SK-N-SH (cell line): ENCODE data around the gene CD209. TPM values are rescaled to one million over a fixed set of nuclear protein-coding genes. Genes with fewer than 3 reads are reported as not detected.

Experiments used
- CTCF ChIA-PET: fragments of 300-600, 350-600 bp; formaldehyde crosslinking; extraction: SDS; loops from one replicate; lab custom pipeline; 2021; lab: Yijun Ruan, JAX
- POLR2A ChIA-PET: fragments of 350-600 bp; sonication (Branson Sonifier 250); formaldehyde crosslinking; extraction: SDS; loops from one replicate; lab custom pipeline; 2020; ENCODE audit warnings: antibody characterized with exemption, inconsistent platforms; lab: Yijun Ruan, JAX
- DNase-seq: peaks from one replicate; pipeline ENCODE4 v3.0.0; 2012
- H2AFZ ChIP-seq: fragments of 200-600 bp; sonication (generic); 2 replicates; pipeline ENCODE4 v1.8.1; 2016; ENCODE audit warnings: antibody characterized with exemption, mild to moderate bottlenecking, low read depth
- H3F3A ChIP-seq: fragments of 200-600 bp; sonication (generic); replicated peaks from 2 replicates; pipeline ENCODE3; 2016; ENCODE audit warnings: antibody characterized with exemption, mild to moderate bottlenecking; ENCODE audit not compliant: insufficient read depth
- H3K27ac ChIP-seq, 2 experiments: fragments of 200-500 bp in 1 of 2; fragments of 200-600 bp in 1 of 2; sonication (Bioruptor generic) in 1 of 2; sonication (generic), shearing (Covaris generic) in 1 of 2; 2 replicates each; pipeline versions ENCODE4 v1.5.1 to v1.6.1; 2014 to 2016; ENCODE audit warnings: low read depth in 2 of 2, inconsistent platforms in 1 of 2, low read length in 1 of 2, mild to moderate bottlenecking in 1 of 2, mixed read lengths in 1 of 2
- H3K27me3 ChIP-seq: fragments of 200-600 bp; sonication (generic), shearing (Covaris generic); 2 replicates; pipeline ENCODE4 v1.6.1; 2016; ENCODE audit warnings: mixed run types; ENCODE audit not compliant: insufficient read depth
- H3K36me3 ChIP-seq, 2 experiments: fragments of 200-500 bp in 1 of 2; fragments of 200-600 bp in 1 of 2; sonication (Bioruptor generic) in 1 of 2; sonication (generic) in 1 of 2; replicated peaks in 1 of 2; 2 replicates each; pipeline versions ENCODE3 to v1.5.1; 2014 to 2016; ENCODE audit warnings: low read length in 1 of 2, mild to moderate bottlenecking in 1 of 2; ENCODE audit not compliant: insufficient read depth in 2 of 2, control insufficient read depth in 1 of 2
- H3K4me1 ChIP-seq, 2 experiments: fragments of 200-500 bp in 1 of 2; fragments of 200-600 bp in 1 of 2; sonication (Bioruptor generic) in 1 of 2; sonication (generic), shearing (Covaris generic) in 1 of 2; 2 replicates each; pipeline versions ENCODE4 v1.5.1 to v1.6.1; 2014 to 2016; ENCODE audit warnings: low read depth in 1 of 2, low read length in 1 of 2, mixed run types in 1 of 2; ENCODE audit not compliant: insufficient read depth in 2 of 2, control insufficient read depth in 1 of 2
- H3K4me2 ChIP-seq: fragments of 200-600 bp; sonication (generic), shearing (Covaris generic); 2 replicates; pipeline ENCODE4 v1.6.1; 2017; ENCODE audit warnings: mixed run types
- H3K4me3 ChIP-seq, 2 experiments: fragments of 200-500 bp in 1 of 2; fragments of 200-600 bp in 1 of 2; sonication (Bioruptor generic) in 1 of 2; sonication (generic), shearing (Covaris generic) in 1 of 2; 2 replicates each; pipeline versions ENCODE4 v1.5.1 to v1.8.1; 2014 to 2016; ENCODE audit warnings: low read depth in 2 of 2, inconsistent platforms in 1 of 2, low read length in 1 of 2, mild to moderate bottlenecking in 1 of 2, mixed read lengths in 1 of 2, moderate library complexity in 1 of 2
- H3K79me2 ChIP-seq: fragments of 200-600 bp; sonication (generic); 2 replicates; pipeline ENCODE4 v1.8.1; 2017; ENCODE audit warnings: mild to moderate bottlenecking; ENCODE audit not compliant: insufficient read depth
- H3K9ac ChIP-seq: fragments of 200-600 bp; sonication (generic); 2 replicates; pipeline ENCODE4 v1.6.1; 2017; ENCODE audit warnings: mixed run types
- H3K9me2 ChIP-seq: fragments of 200-600 bp; sonication (generic); 2 replicates; pipeline ENCODE4 v1.6.1; 2017; ENCODE audit warnings: mixed run types
- H3K9me3 ChIP-seq: fragments of 200-600 bp; sonication (generic); 2 replicates; pipeline ENCODE4 v1.6.1; 2017; ENCODE audit warnings: mixed run types, mild to moderate bottlenecking, moderate library complexity
- H4K20me1 ChIP-seq: fragments of 200-600 bp; sonication (generic); 2 replicates; pipeline ENCODE4 v1.6.1; 2017; ENCODE audit warnings: mild to moderate bottlenecking, mixed run types; ENCODE audit not compliant: insufficient read depth
- CHD2 ChIP-seq: fragments of 150-350 bp; IDR thresholded peaks from 2 replicates; pipeline ENCODE4 v1.6.1; 2018; ENCODE audit warnings: low read length; ENCODE audit not compliant: partially characterized antibody
- CTCF ChIP-seq: fragments of 200-600 bp; sonication (generic); IDR thresholded peaks from 2 replicates; pipeline ENCODE4 v1.6.1; 2017; ENCODE audit warnings: antibody characterized with exemption, mild to moderate bottlenecking, moderate library complexity
- EP300 ChIP-seq, 2 experiments: IDR thresholded peaks; 2 replicates each; pipeline versions ENCODE4 v1.4.0 to v1.6.1; 2012; ENCODE audit warnings: borderline replicate concordance in 1 of 2, low read depth in 1 of 2, low read length in 1 of 2
- FOSL2 ChIP-seq: IDR thresholded peaks from 2 replicates; pipeline ENCODE4 v1.4.0; 2012; ENCODE audit warnings: low read depth, mild to moderate bottlenecking, moderate library complexity, borderline replicate concordance
- FOXJ3 ChIP-seq: sonication (generic); formaldehyde crosslinking; IDR thresholded peaks from 2 replicates; pipeline ENCODE4 v1.5.1; 2020; ENCODE audit warnings: mild to moderate bottlenecking, missing genetic modification reagents
- IRF3 ChIP-seq: fragments of 150-350 bp; IDR thresholded peaks from 2 replicates; pipeline ENCODE4 v1.6.1; 2016; ENCODE audit warnings: mild to moderate bottlenecking, low read depth, low read length
- JUND ChIP-seq: IDR thresholded peaks from 2 replicates; pipeline ENCODE4 v1.4.0; 2012
- MEF2A ChIP-seq: IDR thresholded peaks from 2 replicates; pipeline ENCODE4 v1.4.0; 2012; ENCODE audit warnings: low read depth, borderline replicate concordance
- MXI1 ChIP-seq: IDR thresholded peaks from 2 replicates; pipeline ENCODE4 v1.6.1; 2012; ENCODE audit warnings: mild to moderate bottlenecking, low read depth, low read length, improper control_type of control experiment
- PBX3 ChIP-seq: IDR thresholded peaks from 2 replicates; pipeline ENCODE4; 2012
- POLR2AphosphoS5 ChIP-seq: IDR thresholded peaks from 2 replicates; pipeline ENCODE4 v1.6.1; 2012; ENCODE audit warnings: low read depth, low read length
- RCOR1 ChIP-seq: fragments of 150-350 bp; IDR thresholded peaks from 2 replicates; pipeline ENCODE4 v1.6.1; 2017; ENCODE audit warnings: antibody characterized with exemption, low read length
- RXRA ChIP-seq: IDR thresholded peaks from 2 replicates; pipeline ENCODE4 v1.4.0; 2012; ENCODE audit warnings: low read depth, mild to moderate bottlenecking, borderline replicate concordance
- TAF1 ChIP-seq: IDR thresholded peaks from 2 replicates; pipeline ENCODE4 v1.6.1; 2012; ENCODE audit warnings: low read depth, mild to moderate bottlenecking, low read length, moderate library complexity, borderline replicate concordance
- USF1 ChIP-seq: IDR thresholded peaks from 2 replicates; pipeline ENCODE4 v1.4.0; 2012; ENCODE audit warnings: low read depth, borderline replicate concordance
- USF2 ChIP-seq: fragments of 150-350 bp; IDR thresholded peaks from 2 replicates; pipeline ENCODE4 v1.6.1; 2017; ENCODE audit warnings: antibody characterized with exemption, low read length, low read depth, borderline replicate concordance
- ZBTB33 ChIP-seq: IDR thresholded peaks from 2 replicates; pipeline ENCODE4 v1.4.0; 2012; ENCODE audit warnings: low read depth, borderline replicate concordance
- WGBS: methylation state at CpG from one replicate; pipeline ENCODE4 v1.1.6; 2017; ENCODE audit warnings: low lambda C conversion rate; 5-methylcytosine and 5-hydroxymethylcytosine counted together
- polyA plus RNA-seq, 3 experiments: library from polyadenylated mRNA; depleted of rRNA; stranded (reverse); fragments of >200 nt; gene quantifications; 2 replicates each; pipeline ENCODE4 v1.2.3, GENCODE V29; 2012

CD209 gene
- polyA plus RNA-seq, 1 of the 3 experiments (the other 2 are of a cell fraction), result not detected

- no peak overlapping the region for H3K4me2 ChIP-seq
- H3F3A ChIP-seq, result no peaks in the 10 kb centered on the region
- TF ChIP-seq TAF1, result no peak
- TF ChIP-seq JUND, result no peak
- TF ChIP-seq MEF2A, result no peak
- TF ChIP-seq IRF3, result no peak
- no peak for TF ChIP-seq POLR2AphosphoS5
- H4K20me1 ChIP-seq, result no peaks in the 10 kb centered on the region
- no peaks in the 10 kb centered on the region for H3K9me3 ChIP-seq
- ChIA-PET CTCF (interaction anchor here (1.7 to 2.9 kb wide), 2 partner anchors 10 to 221 kb away, joined by 4 to 11 read pairs; no protein-coding TSS in a partner anchor), POLR2A (no interaction called here)
- 15% methylated on average over 19 of the region's 31 CpGs for WGBS
- H3K27me3 ChIP-seq, result peaks cover 50% of the 10 kb centered on the region
- H3K27ac ChIP-seq, result no peak overlapping the region
- no peaks in the 10 kb centered on the region for H3K36me3 ChIP-seq
- H3K9ac ChIP-seq, result no peak overlapping the region
- H3K4me3 ChIP-seq, result no peak overlapping the region
- DNase-seq, result peak; percentile 17
- no peaks in the 10 kb centered on the region for H3K4me1 ChIP-seq
- H2AFZ ChIP-seq, result no peak overlapping the region
- H3K79me2 ChIP-seq, result no peaks in the 10 kb centered on the region
- no peaks in the 10 kb centered on the region for H3K9me2 ChIP-seq
These were observed 42.1 kb upstream of the CD209 start for GRCh38 chr19:7789447-7789846.

GRCh38 chr19:7788933-7789323 lies 41.6 kb upstream of the CD209 start:
- H2AFZ ChIP-seq, result no peak overlapping the region
- 0% methylated on average over 1 of the region's 23 CpGs for WGBS
- no peak overlapping the region for H3K4me2 ChIP-seq
- H3K9me3 ChIP-seq, result no peaks in the 10 kb centered on the region
- DNase-seq, result no peak
- TF ChIP-seq TAF1, result no peak
- no peak for TF ChIP-seq CHD2
- no peak for TF ChIP-seq RCOR1
- TF ChIP-seq MXI1, result no peak
- TF ChIP-seq USF1, result no peak
- TF ChIP-seq CTCF, result no peak
- no peak for TF ChIP-seq EP300 (IDR thresholded peaks at IDR 0.05; ENCODE audit: borderline replicate concordance in 1 of 2, low read depth in 1 of 2, low read length in 1 of 2)
- no peak for TF ChIP-seq ZBTB33
- TF ChIP-seq FOXJ3, result no peak
- no peak for TF ChIP-seq FOSL2
- no peak for TF ChIP-seq POLR2AphosphoS5
- no peak for TF ChIP-seq USF2
- no peak for TF ChIP-seq RXRA
- no peak for TF ChIP-seq PBX3
- TF ChIP-seq, all 33 proteins: peak for 0
- POLR2A ChIA-PET, result no interaction called here
- H3K27ac ChIP-seq, result no peak overlapping the region
- H3K9ac ChIP-seq, result no peak overlapping the region
- H3K9me2 ChIP-seq, result no peaks in the 10 kb centered on the region
- H3K36me3 ChIP-seq, result no peaks in the 10 kb centered on the region
- H3K79me2 ChIP-seq, result no peaks in the 10 kb centered on the region
- CTCF ChIA-PET, result interaction anchor here (1.6 to 2.9 kb wide), 2 partner anchors 10 to 220 kb away, joined by 4 to 11 read pairs; no protein-coding TSS in a partner anchor
- H3K27me3 ChIP-seq, result peaks cover 56% of the 10 kb centered on the region
- H4K20me1 ChIP-seq, result no peaks in the 10 kb centered on the region
- H3K4me1 ChIP-seq, result no peaks in the 10 kb centered on the region
- H3F3A ChIP-seq, result no peaks in the 10 kb centered on the region
- no peak overlapping the region for H3K4me3 ChIP-seq
